ENCODE data around the gene GANAB.

DNA sequence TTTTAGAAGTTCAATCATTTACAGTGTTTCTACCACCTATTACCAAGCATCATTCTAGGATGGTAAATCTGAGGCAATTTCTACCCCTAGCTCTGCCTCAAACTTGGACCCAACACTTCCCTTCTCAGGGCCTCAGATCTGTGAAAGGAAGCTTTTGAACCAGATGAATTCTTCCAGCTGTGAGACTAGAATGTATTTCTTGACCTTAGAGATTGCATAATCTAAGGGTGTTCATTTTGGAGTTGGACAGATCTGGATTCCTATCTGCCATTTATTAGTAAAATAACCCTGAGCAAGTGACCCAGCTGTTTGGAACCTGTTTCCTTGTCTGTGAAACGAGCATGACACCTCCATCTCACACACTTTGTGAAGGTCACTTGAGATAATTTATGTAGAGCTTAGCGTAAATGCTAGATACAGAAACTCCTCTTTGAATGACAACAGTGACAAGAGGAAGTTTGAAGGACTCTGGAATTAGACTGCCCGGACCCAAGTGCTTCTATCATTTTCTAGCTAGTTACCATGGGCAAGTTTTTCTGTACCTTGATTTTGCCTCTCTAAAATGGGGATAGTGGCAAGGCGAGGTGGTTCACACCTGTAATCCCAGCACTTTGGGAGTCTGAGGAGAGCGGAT is 10.5 kb upstream of the GANAB start:
- TF ChIP-seq POLR2A (IDR thresholded peaks at IDR 0.05; ENCODE audit: low read depth, low read length) (no peak), MAFK (IDR thresholded peaks at IDR 0.05; ENCODE audit: low read depth, low read length) (no peak), SMC3 (IDR thresholded peaks at IDR 0.05; ENCODE audit: low read depth, low read length) (no peak), BHLHE40 (IDR thresholded peaks at IDR 0.05; ENCODE audit: low read depth, low read length) (no peak), RAD21 (IDR thresholded peaks at IDR 0.05; ENCODE audit: low read length) (no peak), RFX5 (IDR thresholded peaks at IDR 0.05; ENCODE audit: low read depth, low read length) (no peak), CHD1 (IDR thresholded peaks at IDR 0.05; ENCODE audit: low read depth, low read length) (no peak), CEBPB (IDR thresholded peaks at IDR 0.05; ENCODE audit: low read depth, low read length) (peak; percentile 42; the same call in 1 of the 2 replicates), MAZ (IDR thresholded peaks at IDR 0.05; ENCODE audit: borderline replicate concordance, low read depth, low read length) (no peak)
- TF ChIP-seq, protein P1, sequence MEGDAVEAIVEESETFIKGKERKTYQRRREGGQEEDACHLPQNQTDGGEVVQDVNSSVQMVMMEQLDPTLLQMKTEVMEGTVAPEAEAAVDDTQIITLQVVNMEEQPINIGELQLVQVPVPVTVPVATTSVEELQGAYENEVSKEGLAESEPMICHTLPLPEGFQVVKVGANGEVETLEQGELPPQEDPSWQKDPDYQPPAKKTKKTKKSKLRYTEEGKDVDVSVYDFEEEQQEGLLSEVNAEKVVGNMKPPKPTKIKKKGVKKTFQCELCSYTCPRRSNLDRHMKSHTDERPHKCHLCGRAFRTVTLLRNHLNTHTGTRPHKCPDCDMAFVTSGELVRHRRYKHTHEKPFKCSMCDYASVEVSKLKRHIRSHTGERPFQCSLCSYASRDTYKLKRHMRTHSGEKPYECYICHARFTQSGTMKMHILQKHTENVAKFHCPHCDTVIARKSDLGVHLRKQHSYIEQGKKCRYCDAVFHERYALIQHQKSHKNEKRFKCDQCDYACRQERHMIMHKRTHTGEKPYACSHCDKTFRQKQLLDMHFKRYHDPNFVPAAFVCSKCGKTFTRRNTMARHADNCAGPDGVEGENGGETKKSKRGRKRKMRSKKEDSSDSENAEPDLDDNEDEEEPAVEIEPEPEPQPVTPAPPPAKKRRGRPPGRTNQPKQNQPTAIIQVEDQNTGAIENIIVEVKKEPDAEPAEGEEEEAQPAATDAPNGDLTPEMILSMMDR (conservative IDR thresholded peaks at IDR 0.05; ENCODE audit: low read depth, low read length) = no peak
